ENCODE measurements around the gene TOR1AIP1.

DNA sequence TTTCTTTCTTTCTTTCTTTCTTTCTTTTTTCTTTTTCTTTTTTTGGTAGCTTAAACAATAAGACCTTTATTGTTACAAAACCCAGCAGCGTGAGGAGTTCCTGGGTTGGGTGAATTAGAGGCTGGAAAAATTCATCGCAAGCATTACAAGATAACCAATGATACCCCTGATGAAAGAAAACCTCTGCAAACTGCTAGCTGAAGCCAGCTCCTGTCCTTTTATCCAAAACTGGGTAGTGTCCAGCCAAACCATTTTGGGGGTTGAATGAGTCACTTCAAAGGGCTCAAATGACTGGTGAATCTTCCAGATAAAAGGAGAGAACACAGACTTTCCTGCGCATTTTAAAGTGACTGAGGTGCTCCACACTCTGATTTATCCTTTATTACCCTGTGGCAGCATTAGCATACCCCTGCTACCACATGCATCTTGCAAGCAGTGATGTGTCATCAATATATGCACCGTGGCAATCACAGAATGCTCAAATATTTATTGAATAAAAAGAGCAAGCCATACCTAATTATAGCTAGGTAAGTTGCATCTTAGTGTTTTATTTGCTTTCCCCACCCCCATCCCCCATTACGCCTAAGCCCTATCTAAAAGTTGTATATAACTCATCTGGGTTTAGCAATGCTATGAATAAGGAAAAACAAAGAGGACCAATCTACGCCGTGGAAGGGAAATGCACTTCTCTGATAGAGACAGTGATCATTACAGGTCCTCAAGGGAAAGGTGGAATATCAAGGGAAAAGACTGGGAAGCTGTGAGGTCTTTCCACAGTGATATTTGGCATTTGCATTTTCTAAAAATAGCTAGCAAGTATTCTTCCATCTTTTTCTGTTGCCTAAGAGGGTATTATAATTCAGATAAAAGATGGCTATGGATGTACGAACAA lies 40.1 kb downstream of the TOR1AIP1 start:
- TF ChIP-seq POLR2AphosphoS5 (IDR thresholded peaks at IDR 0.05; ENCODE audit: low read depth, low read length) (no peak), TAF1 (IDR thresholded peaks at IDR 0.05; ENCODE audit: low read depth, low read length) (no peak), POLR2A (IDR thresholded peaks at IDR 0.05; ENCODE audit: low read depth, low read length) (peak; percentile 34; the same call in 1 of the 2 replicates), SPI1 (IDR thresholded peaks at IDR 0.05; ENCODE audit: low read depth, low read length) (no peak), POU2F2 (IDR thresholded peaks at IDR 0.05; ENCODE audit: low read depth, low read length) (no peak)
